ENCODE measurements around the gene SMARCD2. TPM values are rescaled to one million over a fixed set of nuclear protein-coding genes. Genes with fewer than 3 reads are reported as not detected.
"Not testable (repeated sequence)": the region's sequence is repeated elsewhere in the genome, so short reads cannot be mapped to it uniquely, and the experiment has no call there.

SMARCD2 gene
- polyA plus RNA-seq, 1 donor from 2014 or later = 33.2 TPM

DNA sequence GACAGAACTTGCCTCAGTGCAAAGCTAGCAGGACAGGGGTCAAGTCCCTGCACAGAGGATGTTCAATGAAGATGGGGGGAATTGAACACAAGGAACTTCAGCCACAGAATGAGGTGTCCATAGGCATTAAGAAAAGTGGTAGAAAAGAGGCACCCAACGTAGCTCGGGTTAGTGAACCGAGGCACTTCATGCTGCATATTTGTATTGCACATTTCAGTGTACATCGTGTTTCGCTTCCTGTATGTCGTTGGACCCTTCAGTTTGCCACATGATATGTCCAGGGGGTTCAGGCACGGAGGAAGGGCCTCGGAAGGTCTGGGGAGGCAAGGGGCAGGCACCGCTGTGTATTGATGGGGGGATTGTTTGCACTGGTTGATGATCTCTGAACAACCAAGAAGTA is 35.9 kb upstream of the SMARCD2 start:
- not testable (repeated sequence) for H3K4me3 ChIP-seq (ENCODE audit: low read length); H3K9me3 ChIP-seq (ENCODE audit: low read length); H3K36me3 ChIP-seq (ENCODE audit: insufficient read depth, low read length); H3K4me2 ChIP-seq (ENCODE audit: low read length); H3K79me2 ChIP-seq (replicated peaks; ENCODE audit: insufficient read depth, low read length); H3F3A ChIP-seq (ENCODE audit: insufficient read depth, low read length, poor library complexity, severe bottlenecking); H2AFZ ChIP-seq (ENCODE audit: low read depth, low read length); H4K20me1 ChIP-seq (ENCODE audit: insufficient read depth); H3K9me2 ChIP-seq (ENCODE audit: insufficient read depth, low read length); H3K27ac ChIP-seq (ENCODE audit: low read length); H3K27me3 ChIP-seq (ENCODE audit: insufficient read depth, low read depth, low read length); H3K9ac ChIP-seq (ENCODE audit: low read length)

DNA sequence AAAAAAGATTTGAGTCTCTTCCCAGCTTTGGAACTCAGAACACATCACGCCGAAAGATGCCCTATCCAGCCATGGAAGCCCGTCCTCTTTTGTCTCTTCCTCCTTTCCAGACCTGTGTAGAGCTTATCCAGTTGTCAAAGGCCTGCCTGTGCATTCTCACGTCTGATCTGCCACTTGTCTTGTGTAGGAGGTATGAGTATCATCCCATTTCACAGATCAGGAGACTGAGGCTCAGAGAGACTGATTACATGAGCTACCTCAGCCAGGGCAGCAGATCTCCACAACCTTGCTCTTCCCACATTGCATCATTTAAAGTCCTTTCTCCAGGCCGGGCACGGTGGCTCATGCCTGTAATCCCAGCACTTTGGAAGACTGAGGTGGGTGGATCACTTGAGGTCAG is 32.2 kb upstream of the SMARCD2 start:
- H3K9me3 ChIP-seq (ENCODE audit: low read length); H3K36me3 ChIP-seq (ENCODE audit: insufficient read depth, low read length); H4K20me1 ChIP-seq (ENCODE audit: insufficient read depth); H3K4me2 ChIP-seq (ENCODE audit: low read length); H3K79me2 ChIP-seq (replicated peaks; ENCODE audit: insufficient read depth, low read length); H3K9me2 ChIP-seq (ENCODE audit: insufficient read depth, low read length); H3F3A ChIP-seq (ENCODE audit: insufficient read depth, low read length, poor library complexity, severe bottlenecking); H3K4me3 ChIP-seq (ENCODE audit: low read length); H3K27me3 ChIP-seq (ENCODE audit: insufficient read depth, low read depth, low read length); H3K27ac ChIP-seq (ENCODE audit: low read length); H3K9ac ChIP-seq (ENCODE audit: low read length); H2AFZ ChIP-seq (ENCODE audit: low read depth, low read length): not testable (repeated sequence)

DNA sequence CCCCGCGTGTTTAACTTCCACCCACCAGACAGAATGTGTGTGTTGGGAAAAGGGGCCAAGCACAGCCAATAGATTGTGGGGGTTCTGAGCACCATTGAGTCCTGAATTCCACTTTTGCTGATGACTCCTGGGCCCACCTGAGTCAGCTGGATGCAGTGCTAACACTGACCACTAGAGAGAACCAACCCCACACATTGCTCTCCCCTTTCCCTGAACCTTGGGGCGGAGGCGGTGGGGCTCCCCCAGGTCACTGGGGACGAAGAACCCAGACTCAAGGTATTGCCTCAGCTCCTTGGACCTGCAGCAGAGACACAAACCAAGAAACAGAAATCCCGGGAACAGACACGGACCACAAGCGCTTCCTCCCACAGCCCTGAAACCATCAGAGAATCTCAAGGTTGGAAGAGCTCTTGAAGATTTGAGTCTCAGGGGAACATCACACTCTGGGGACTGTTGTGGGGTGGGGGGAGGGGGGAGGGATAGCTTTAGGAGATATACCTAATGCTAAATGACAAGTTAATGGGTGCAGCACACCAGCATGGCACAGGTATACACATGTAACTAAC is 31.7 kb upstream of the SMARCD2 start:
- not testable (repeated sequence) for H3K9me3 ChIP-seq (ENCODE audit: low read length); H3F3A ChIP-seq (ENCODE audit: insufficient read depth, low read length, poor library complexity, severe bottlenecking); H3K9ac ChIP-seq (ENCODE audit: low read length); H3K9me2 ChIP-seq (ENCODE audit: insufficient read depth, low read length); H3K27me3 ChIP-seq (ENCODE audit: insufficient read depth, low read depth, low read length); H3K27ac ChIP-seq (ENCODE audit: low read length); H3K79me2 ChIP-seq (replicated peaks; ENCODE audit: insufficient read depth, low read length); H3K36me3 ChIP-seq (ENCODE audit: insufficient read depth, low read length); H3K4me3 ChIP-seq (ENCODE audit: low read length); H2AFZ ChIP-seq (ENCODE audit: low read depth, low read length); H3K4me2 ChIP-seq (ENCODE audit: low read length); H4K20me1 ChIP-seq (ENCODE audit: insufficient read depth)

DNA sequence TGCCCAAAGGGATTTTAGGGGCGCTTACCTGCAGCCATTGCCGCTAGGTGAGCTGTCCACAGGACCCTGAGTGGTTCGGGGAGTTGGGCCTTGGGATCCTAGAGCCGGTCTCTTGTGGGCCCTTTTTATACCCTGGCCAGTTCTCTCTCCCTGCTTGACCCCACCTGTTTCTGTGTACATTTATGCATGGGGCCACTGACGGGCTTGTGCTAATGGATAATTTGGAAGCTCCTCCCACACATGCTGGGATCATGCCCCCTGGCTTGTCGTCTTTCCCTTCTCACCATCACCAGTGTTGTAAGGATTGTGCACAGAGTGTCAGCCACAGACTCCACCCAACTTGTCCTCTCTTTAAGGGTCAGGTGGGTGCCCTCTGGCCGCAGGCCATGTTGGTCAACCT is 31.1 kb upstream of the SMARCD2 start, which contains the start of gene CSH2:
Gene CSH2 (minus strand): TSS at position 101 of the 400 bp plus-strand sequence. CDS start 63 bp downstream, at position 38.
- H3K9me2 ChIP-seq (ENCODE audit: insufficient read depth, low read length); H3K27ac ChIP-seq (ENCODE audit: low read length); H3K79me2 ChIP-seq (replicated peaks; ENCODE audit: insufficient read depth, low read length); H3K9ac ChIP-seq (ENCODE audit: low read length); H3K4me2 ChIP-seq (ENCODE audit: low read length); H3K27me3 ChIP-seq (ENCODE audit: insufficient read depth, low read depth, low read length); H3K36me3 ChIP-seq (ENCODE audit: insufficient read depth, low read length); H3K4me3 ChIP-seq (ENCODE audit: low read length); H3F3A ChIP-seq (ENCODE audit: insufficient read depth, low read length, poor library complexity, severe bottlenecking); H2AFZ ChIP-seq (ENCODE audit: low read depth, low read length); H4K20me1 ChIP-seq (ENCODE audit: insufficient read depth); H3K9me3 ChIP-seq (ENCODE audit: low read length): not testable (repeated sequence)

DNA sequence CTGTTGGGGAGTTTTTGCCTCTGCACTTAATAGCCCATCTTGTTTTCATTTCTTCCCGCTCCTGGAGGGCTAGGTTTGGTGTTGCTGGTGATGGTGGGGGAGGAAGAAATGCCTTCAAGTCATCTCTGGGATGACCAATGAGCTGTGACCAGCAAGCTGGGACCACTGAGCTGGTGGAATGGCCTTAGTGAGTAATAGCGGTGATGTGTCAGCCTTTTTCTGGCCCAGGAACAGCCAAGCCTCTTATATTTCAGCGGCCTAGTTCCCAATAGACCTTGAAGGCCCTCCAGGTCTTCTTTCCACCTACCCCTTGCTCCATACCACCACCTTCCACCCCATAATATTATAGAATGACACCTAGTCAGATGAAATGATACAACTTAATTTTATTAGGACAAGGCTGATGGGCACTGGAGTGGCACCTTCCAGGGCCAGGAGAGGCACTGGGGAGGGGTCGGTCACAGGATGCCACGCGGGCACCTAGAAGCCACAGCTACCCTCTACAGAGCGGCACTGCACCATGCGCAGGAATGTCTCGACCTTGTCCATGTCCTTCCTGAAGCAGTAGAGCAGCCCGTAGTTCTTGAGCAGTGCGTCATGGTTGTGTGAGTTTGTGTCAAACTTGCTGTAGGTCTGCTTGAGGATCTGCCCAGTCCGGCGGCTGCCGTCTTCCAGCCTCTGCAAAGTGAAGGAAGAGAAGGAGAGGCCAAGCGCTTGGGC is 29.3 kb upstream of the SMARCD2 start:
- not testable (repeated sequence) for H3K4me3 ChIP-seq (ENCODE audit: low read length); H3K4me2 ChIP-seq (ENCODE audit: low read length)

DNA sequence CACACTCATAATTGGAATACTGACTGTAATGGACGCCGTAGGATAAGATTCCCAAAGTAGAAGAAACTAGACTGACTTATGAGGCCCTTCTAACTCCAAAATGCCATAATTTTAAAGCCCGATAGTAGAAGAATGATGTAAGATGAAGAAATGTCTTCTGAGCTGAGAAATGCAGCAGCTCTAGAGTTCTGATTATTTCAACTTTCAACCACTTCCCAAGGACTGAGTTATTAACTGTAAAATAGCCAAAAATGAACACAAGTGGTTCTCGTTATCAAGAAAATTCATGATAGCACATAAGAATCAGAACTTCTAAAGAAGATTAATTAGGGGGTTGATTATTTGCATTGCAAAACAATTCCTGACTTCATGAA is 27.8 kb upstream of the SMARCD2 start:
- not testable (repeated sequence) for H3K27ac ChIP-seq (ENCODE audit: low read length); H3K27me3 ChIP-seq (ENCODE audit: insufficient read depth, low read depth, low read length); H3K79me2 ChIP-seq (replicated peaks; ENCODE audit: insufficient read depth, low read length); H3K9me2 ChIP-seq (ENCODE audit: insufficient read depth, low read length); H3K36me3 ChIP-seq (ENCODE audit: insufficient read depth, low read length); H3K9me3 ChIP-seq (ENCODE audit: low read length); H4K20me1 ChIP-seq (ENCODE audit: insufficient read depth); H2AFZ ChIP-seq (ENCODE audit: low read depth, low read length); H3K4me2 ChIP-seq (ENCODE audit: low read length); H3F3A ChIP-seq (ENCODE audit: insufficient read depth, low read length, poor library complexity, severe bottlenecking); H3K4me3 ChIP-seq (ENCODE audit: low read length); H3K9ac ChIP-seq (ENCODE audit: low read length)

More for the DNA sequence above, 29.3 kb upstream of the SMARCD2 start:
- H3K79me2 ChIP-seq (replicated peaks; ENCODE audit: insufficient read depth, low read length); H3K27me3 ChIP-seq (ENCODE audit: insufficient read depth, low read depth, low read length); H3K9ac ChIP-seq (ENCODE audit: low read length); H3K27ac ChIP-seq (ENCODE audit: low read length); H3K36me3 ChIP-seq (ENCODE audit: insufficient read depth, low read length); H2AFZ ChIP-seq (ENCODE audit: low read depth, low read length); H4K20me1 ChIP-seq (ENCODE audit: insufficient read depth); H3K9me3 ChIP-seq (ENCODE audit: low read length); H3K9me2 ChIP-seq (ENCODE audit: insufficient read depth, low read length); H3F3A ChIP-seq (ENCODE audit: insufficient read depth, low read length, poor library complexity, severe bottlenecking): not testable (repeated sequence)

DNA sequence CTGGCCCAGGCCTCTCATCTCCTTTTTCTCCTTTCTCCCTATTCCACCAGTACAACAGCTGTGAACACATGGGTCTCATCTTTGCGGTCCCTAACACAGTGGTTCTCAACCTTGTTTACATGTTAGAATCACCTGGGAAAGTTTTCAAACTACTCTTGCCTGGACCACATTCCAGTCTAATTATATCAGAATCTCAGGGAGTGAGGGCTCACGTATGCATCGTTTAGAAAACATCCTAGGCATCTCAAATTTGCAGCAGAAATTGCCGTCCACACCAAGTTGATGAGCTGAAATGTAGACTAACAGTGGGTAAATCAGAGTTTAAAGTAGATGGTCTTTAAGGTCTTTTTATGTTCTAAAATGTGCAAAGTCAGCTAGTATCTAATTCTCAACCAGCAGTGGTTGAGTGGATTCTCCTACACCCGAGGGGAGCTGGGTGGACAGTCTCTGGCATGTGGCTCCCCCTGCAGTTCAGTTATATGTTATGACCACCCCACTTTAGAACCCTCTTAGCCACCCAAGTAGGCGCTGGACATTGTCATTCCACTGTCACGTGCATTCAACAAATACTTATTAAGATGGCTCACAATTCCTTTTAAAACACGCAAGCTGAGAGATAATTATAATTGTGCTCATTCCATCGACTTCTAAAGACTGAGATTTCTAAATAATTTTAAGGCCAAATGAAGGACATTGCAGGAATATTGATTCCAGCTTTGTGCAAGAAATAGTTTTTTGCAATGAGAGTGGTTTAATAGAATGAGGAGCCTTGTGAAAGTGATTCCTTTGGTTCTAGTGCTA is 27.2 kb upstream of the SMARCD2 start:
- H3K9me3 ChIP-seq (ENCODE audit: low read length); H3K27ac ChIP-seq (ENCODE audit: low read length); H3K79me2 ChIP-seq (replicated peaks; ENCODE audit: insufficient read depth, low read length); H3K9me2 ChIP-seq (ENCODE audit: insufficient read depth, low read length); H3K27me3 ChIP-seq (ENCODE audit: insufficient read depth, low read depth, low read length); H2AFZ ChIP-seq (ENCODE audit: low read depth, low read length); H4K20me1 ChIP-seq (ENCODE audit: insufficient read depth); H3K36me3 ChIP-seq (ENCODE audit: insufficient read depth, low read length); H3K9ac ChIP-seq (ENCODE audit: low read length); H3K4me3 ChIP-seq (ENCODE audit: low read length); H3F3A ChIP-seq (ENCODE audit: insufficient read depth, low read length, poor library complexity, severe bottlenecking); H3K4me2 ChIP-seq (ENCODE audit: low read length): not testable (repeated sequence)

DNA sequence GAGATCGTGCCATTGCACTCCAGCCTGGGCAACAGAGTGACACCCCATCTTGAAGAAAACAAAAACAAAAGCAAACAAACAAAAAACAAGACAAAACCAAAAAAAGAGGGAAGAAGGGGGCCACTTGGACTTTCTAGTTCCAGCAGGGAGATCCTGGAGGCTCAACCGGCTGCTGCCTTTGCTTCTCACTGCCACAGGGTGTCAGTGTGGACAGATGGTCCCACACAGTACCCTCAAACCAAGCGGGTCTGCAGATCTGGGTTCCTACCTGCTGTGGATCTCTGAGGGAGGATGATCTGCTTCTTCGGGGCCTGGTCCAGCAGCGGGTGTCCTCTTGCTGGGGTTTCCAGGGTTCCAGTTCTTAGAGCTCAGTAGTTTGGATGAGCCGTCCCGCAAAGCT is 24.1 kb upstream of the SMARCD2 start:
- not testable (repeated sequence) for H3K9me3 ChIP-seq (ENCODE audit: low read length); H3F3A ChIP-seq (ENCODE audit: insufficient read depth, low read length, poor library complexity, severe bottlenecking); H3K27me3 ChIP-seq (ENCODE audit: insufficient read depth, low read depth, low read length); H3K9ac ChIP-seq (ENCODE audit: low read length); H3K27ac ChIP-seq (ENCODE audit: low read length); H3K9me2 ChIP-seq (ENCODE audit: insufficient read depth, low read length); H4K20me1 ChIP-seq (ENCODE audit: insufficient read depth); H3K79me2 ChIP-seq (replicated peaks; ENCODE audit: insufficient read depth, low read length); H2AFZ ChIP-seq (ENCODE audit: low read depth, low read length); H3K4me2 ChIP-seq (ENCODE audit: low read length); H3K36me3 ChIP-seq (ENCODE audit: insufficient read depth, low read length); H3K4me3 ChIP-seq (ENCODE audit: low read length)

Data from neural cell (in vitro differentiated cells).